SK-N-MC (cell line): Measurements from ENCODE around the gene NME9.

ENCODE experiments used
- DNase-seq: peaks from one replicate; pipeline ENCODE4 v3.0.0-alpha.2; 2011; ENCODE audit warnings: low read depth, low spot score
- H3K27ac ChIP-seq: fragments of 200-600 bp; sonication (generic); 2 replicates; pipeline ENCODE4 v1.5.1; 2016; ENCODE audit warnings: mixed run types
- H3K36me3 ChIP-seq: fragments of 200-600 bp; sonication (generic); 2 replicates; pipeline ENCODE4 v1.6.1; 2017; ENCODE audit warnings: antibody characterized with exemption, low read length, mixed read lengths; ENCODE audit not compliant: insufficient read depth
- H3K4me3 ChIP-seq: fragments of 200-600 bp; sonication (generic); 2 replicates; pipeline ENCODE4 v1.5.1; 2016
- H3K9ac ChIP-seq: fragments of 200-600 bp; sonication (generic); 2 replicates; pipeline ENCODE4 v1.8.0; 2017; ENCODE audit warnings: mixed run types, mixed read lengths; ENCODE audit not compliant: insufficient read length
- H3K9me3 ChIP-seq: fragments of 200-600 bp; sonication (generic); 2 replicates; pipeline ENCODE4 v1.6.1; 2017; ENCODE audit warnings: low read depth, mild to moderate bottlenecking, antibody characterized with exemption, low read length, moderate library complexity, mixed read lengths
- EZH2 ChIP-seq: fragments of 200-600 bp; sonication (generic); IDR thresholded peaks from one replicate; pipeline ENCODE4 v1.6.1; 2017; ENCODE audit warnings: antibody characterized with exemption
- FOXP2 ChIP-seq: optimal IDR thresholded peaks from 2 replicates; pipeline ENCODE3; 2011; ENCODE audit warnings: mild to moderate bottlenecking, moderate library complexity; ENCODE audit not compliant: insufficient read depth; ENCODE audit errors: extremely low read length, control extremely low read depth
- POLR2AphosphoS5 ChIP-seq: IDR thresholded peaks from 2 replicates; pipeline ENCODE4 v1.6.1; 2012; ENCODE audit warnings: mild to moderate bottlenecking, low read depth, low read length, borderline replicate concordance

The NME9 gene

DNA sequence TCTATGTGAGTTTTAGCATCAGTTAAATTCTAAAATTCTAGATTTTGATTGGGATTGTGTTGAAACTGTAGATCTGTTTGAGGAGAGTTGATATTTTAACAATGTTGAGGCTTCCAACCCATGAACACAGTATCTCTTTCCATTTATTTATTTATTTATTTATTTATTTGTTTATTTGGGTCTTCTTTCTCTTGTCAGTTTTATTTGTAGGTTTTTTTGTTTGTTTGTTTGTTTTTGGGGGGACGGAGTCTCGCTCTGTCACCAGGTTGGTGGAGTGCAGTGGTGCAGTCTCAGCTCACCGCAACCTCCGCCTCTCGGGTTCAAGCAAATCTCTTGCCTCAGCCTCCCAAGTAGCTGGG lies 44.1 kb upstream of the NME9 start:
- no peak for TF ChIP-seq POLR2AphosphoS5
- no peak for TF ChIP-seq FOXP2
- no peak for TF ChIP-seq EZH2
- no peak for DNase-seq
- H3K27ac ChIP-seq = no peak overlapping the region
- no peak overlapping the region for H3K9ac ChIP-seq
- H3K4me3 ChIP-seq = no peak overlapping the region
- no peaks in the 10 kb centered on the region for H3K9me3 ChIP-seq
- H3K36me3 ChIP-seq = no peaks in the 10 kb centered on the region

DNA sequence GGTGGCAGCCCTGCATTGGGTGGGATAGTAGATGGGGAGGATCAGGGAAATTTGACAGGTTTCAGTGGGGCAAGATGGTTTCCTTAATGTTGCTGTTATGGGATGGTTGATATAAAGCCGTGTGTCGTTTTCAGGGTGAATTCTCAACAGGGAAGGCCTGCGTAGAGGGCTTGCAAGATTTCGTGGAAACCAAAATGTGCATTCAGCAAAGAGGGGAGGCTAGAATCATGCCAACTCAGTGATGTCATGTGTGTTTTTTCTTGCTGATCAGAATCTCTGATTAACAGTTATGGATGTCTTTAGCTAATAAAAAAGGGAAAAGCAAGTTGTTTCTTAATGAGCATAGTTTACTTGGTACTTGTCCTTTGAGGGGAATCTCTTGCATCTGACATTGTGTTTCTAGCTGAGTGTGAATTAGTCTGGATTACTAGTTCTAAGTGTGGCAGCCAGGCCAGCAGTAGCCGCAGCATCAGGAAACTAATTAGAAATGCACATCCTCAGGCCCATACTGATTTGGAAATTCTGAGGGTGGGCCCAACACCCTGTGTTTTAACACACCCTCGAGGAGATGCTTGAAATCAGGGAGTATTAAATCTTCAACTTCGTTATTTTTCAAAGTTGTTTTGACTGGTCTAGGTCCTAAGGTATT lies 43.6 kb upstream of the NME9 start:
- Histone ChIP-seq H3K9ac (no peak overlapping the region), H3K27ac (no peak overlapping the region), H3K4me3 (no peak overlapping the region), H3K9me3 (no peaks in the 10 kb centered on the region), H3K36me3 (no peaks in the 10 kb centered on the region)
- no peak for DNase-seq
- TF ChIP-seq EZH2 (no peak), POLR2AphosphoS5 (no peak), FOXP2 (no peak)

DNA sequence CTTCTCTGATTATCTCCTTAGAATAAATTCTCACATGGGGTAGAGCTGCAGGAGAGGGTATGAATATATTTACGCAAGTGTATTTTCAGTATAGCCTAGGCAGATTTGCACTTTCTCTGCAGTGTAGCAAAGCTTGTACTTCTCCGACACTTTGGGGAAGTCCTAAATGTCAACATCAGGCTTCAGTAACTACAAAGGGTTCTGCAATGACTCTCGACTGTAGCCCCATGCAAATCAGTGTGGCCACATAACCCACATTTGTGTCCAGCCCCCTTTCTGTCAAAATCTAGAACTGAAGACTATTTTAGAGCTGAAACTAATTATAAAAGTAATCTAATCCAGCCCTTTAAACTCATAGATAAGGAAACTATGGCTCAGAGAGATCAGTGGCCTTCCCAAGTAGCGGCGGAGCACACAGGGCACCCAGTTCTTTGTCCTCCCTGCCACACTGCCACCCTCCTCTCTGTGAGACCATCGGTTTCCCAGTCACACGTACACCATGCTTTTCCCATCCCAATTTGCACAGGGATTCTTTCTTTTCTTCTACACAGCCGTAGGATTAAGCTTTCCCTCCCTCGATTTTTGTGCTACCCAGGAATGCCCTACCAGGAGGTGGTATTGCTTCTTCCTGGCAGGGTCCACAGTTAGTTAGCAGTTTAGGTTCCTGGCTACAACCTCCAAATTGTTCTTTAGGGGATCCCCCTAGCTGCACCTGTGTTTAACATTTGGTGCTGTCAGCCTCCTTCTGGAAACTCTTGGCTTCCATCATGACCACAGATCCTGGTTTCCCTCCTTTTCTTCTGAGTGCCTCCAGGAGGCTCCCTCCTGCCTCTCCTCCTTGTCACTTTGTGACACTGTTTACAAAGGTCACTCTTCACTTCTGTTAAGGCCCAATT lies 41.7 kb upstream of the NME9 start:
- Histone ChIP-seq H3K9ac (no peak overlapping the region), H3K9me3 (no peaks in the 10 kb centered on the region), H3K4me3 (no peak overlapping the region), H3K27ac (no peak overlapping the region), H3K36me3 (no peaks in the 10 kb centered on the region)
- TF ChIP-seq FOXP2 (no peak), POLR2AphosphoS5 (no peak), EZH2 (no peak)
- DNase-seq = no peak

DNA sequence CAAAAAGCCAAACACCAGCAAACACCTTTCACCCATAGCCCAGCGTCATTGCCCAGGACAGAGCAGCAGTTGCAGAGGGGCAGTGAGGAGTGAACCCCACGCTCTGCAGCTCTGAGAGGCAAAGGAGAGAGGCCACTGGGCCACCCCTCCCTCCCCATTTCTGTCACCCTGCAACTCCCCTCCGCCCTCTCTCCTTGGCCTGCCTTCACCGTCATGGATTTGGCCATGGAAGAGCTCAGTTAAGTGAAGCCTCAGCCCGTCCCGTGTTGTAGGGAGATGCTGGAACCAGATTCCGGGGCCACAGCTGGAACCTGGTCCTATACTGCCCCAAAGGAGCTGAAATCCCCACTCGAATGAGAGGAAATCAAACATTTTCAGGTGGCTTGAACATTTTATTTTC lies 40.7 kb upstream of the NME9 start:
- H3K36me3 ChIP-seq = no peaks in the 10 kb centered on the region
- H3K27ac ChIP-seq = no peak overlapping the region
- no peak overlapping the region for H3K9ac ChIP-seq
- H3K4me3 ChIP-seq = no peak overlapping the region
- TF ChIP-seq POLR2AphosphoS5 = no peak
- H3K9me3 ChIP-seq = no peaks in the 10 kb centered on the region
- DNase-seq = no peak

DNA sequence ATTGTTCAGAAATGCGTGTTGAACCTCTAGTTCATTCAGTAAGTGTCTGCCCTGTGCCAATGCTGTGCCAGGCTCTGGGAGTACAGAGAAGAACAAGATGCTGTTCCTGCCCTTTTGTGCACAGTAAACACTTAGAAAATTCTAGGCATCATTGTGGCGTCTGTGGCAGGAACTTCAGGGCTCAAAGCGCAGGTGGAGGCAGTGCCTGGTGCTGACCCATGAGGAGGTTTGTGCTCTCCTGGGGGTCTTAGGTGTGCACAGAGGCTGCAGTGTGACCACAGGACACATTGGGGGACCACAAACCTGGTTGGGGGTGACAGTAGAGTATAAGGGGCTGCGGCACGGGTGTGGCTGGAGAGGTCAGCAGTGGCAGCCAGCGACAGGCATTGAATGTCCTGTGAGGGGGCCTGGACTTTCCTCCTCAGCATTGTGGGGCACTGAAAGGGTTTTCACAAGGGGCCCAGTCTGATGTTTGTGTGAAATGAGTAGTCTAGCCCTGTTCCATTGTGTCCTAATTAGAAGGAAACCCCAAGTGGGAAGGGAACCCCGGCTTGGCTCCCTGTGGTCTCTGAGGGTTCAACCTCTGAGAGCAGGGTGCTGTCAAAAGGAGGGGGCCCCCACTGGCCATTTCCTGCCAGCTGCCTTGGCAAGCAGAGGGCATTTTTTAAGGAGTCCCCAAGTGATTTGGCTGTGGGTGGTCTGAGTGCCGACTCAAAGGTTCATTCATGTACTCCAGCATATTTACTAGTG lies 39.7 kb upstream of the NME9 start:
- no peaks in the 10 kb centered on the region for H3K36me3 ChIP-seq
- no peak for DNase-seq
- no peak overlapping the region for H3K4me3 ChIP-seq
- no peak overlapping the region for H3K27ac ChIP-seq
- no peak overlapping the region for H3K9ac ChIP-seq
- no peaks in the 10 kb centered on the region for H3K9me3 ChIP-seq
- no peak for TF ChIP-seq FOXP2
- no peak for TF ChIP-seq POLR2AphosphoS5
- no peak for TF ChIP-seq EZH2

DNA sequence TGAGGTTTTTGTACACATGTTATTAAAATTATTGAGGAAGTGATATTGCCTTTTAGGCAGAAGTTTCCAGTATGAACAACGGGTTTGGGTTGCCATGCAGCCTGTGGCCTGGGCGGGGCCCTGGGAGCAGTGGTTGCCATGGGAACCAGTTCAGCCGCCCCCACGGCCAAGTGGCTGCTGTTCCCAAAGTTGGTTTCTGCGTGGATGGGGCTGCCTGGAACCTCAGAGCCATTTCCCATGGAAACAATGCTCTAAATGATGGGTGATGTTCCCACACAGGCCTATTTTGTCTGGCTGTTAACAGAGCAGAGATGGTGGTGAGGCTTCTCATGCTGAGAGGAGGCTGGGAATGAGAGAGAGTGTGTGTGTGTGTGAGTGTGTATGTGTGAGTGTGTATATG lies 38.3 kb upstream of the NME9 start:
- Histone ChIP-seq H3K4me3 (no peak overlapping the region), H3K9me3 (no peaks in the 10 kb centered on the region), H3K36me3 (no peaks in the 10 kb centered on the region), H3K27ac (no peak overlapping the region), H3K9ac (no peak overlapping the region)
- DNase-seq = no peak
- TF ChIP-seq POLR2AphosphoS5 (no peak), FOXP2 (no peak)

DNA sequence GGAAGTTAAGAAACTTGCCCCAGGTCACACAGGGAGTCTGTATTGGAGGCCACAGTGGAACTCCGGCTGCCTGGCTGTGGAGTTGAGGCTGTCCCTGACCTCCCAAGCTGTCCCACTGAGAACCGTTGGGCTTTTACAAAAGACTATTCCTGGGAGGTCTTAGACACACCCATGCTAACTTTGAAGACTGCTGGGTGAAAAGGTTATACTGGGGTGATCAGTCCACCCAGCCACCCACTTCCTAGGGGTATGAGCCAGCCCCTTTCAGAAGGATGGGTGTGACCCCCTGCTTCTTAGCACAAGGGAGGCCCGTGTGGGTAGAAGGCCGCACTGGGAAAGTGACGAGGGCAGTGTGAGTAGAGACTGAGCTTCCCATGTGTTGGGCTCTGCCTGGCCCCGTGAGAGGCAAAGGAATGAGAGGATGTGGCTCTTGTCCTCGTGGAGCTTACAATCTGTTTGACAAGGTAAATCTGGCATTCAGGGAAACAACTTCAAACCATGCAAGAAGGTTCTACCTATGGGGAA lies 37.7 kb upstream of the NME9 start:
- H3K4me3 ChIP-seq = no peak overlapping the region
- TF ChIP-seq POLR2AphosphoS5 = no peak
- TF ChIP-seq FOXP2 = no peak
- no peak for TF ChIP-seq EZH2
- no peak for DNase-seq
- no peak overlapping the region for H3K27ac ChIP-seq
- H3K9me3 ChIP-seq = no peaks in the 10 kb centered on the region
- no peak overlapping the region for H3K9ac ChIP-seq
- H3K36me3 ChIP-seq = no peaks in the 10 kb centered on the region

DNA sequence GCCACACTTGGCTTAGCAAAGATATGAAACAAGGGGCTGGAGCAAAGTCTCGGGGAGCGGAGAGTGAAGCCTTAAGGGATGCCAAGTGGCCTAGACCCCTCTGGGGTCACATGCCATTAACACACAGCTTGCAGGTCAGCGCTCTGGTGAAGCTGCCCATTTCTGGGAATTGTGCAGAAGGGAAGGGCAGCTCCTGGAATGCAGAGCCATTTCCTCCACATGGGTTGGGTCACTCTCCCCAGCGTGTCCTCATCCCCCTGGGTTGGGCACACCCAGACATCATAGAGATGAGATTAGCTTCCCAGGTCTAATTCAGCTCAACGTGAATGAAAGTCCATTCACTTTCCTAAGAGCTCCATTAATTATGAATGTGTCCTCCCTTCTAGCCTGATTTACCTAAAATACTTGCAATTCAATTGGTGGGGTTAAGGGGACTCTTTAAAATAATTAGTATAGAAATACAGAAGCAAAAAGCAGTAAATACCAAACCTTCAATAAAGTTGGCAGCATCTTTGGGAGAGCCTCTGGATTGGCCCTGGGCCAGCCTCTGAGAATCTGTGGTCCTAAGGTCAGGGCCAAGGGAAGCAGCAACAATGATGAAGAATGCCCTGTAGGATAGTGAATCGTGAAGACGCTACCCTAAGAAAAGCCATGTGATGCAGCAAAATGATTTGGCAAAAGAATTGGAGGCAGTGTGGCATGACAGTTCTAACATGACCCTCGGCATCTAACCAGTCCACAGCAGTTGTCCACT lies 36.5 kb upstream of the NME9 start:
- Histone ChIP-seq H3K36me3 (no peaks in the 10 kb centered on the region), H3K27ac (no peak overlapping the region), H3K9ac (no peak overlapping the region), H3K4me3 (no peak overlapping the region), H3K9me3 (no peaks in the 10 kb centered on the region)
- no peak for DNase-seq
- TF ChIP-seq EZH2 = no peak
- TF ChIP-seq POLR2AphosphoS5 = no peak
- no peak for TF ChIP-seq FOXP2
